ENCODE results near the gene ENTPD5.
"Not testable (repeated sequence)": the region's sequence is repeated elsewhere in the genome, so short reads cannot be mapped to it uniquely, and the experiment has no call there.

The ENTPD5 gene

GRCh38 chr14:74014299-74014698, 4.8 kb downstream of the ENTPD5 start:
- peak; percentile 29 for DNase-seq (ENCODE audit: low read depth)
- H3K4me3 ChIP-seq (ENCODE audit: control insufficient read depth, low read depth, low read length) = no peak overlapping the region
- TF ChIP-seq, protein P1, sequence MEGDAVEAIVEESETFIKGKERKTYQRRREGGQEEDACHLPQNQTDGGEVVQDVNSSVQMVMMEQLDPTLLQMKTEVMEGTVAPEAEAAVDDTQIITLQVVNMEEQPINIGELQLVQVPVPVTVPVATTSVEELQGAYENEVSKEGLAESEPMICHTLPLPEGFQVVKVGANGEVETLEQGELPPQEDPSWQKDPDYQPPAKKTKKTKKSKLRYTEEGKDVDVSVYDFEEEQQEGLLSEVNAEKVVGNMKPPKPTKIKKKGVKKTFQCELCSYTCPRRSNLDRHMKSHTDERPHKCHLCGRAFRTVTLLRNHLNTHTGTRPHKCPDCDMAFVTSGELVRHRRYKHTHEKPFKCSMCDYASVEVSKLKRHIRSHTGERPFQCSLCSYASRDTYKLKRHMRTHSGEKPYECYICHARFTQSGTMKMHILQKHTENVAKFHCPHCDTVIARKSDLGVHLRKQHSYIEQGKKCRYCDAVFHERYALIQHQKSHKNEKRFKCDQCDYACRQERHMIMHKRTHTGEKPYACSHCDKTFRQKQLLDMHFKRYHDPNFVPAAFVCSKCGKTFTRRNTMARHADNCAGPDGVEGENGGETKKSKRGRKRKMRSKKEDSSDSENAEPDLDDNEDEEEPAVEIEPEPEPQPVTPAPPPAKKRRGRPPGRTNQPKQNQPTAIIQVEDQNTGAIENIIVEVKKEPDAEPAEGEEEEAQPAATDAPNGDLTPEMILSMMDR (conservative IDR thresholded peaks at IDR 0.05; ENCODE audit: control insufficient read depth, insufficient read depth, low read depth, low read length) = no peak

GRCh38 chr14:74008843-74009499, 10.1 kb downstream of the ENTPD5 start:
- no peak for DNase-seq (ENCODE audit: low read depth)
- TF ChIP-seq, protein P1 (conservative IDR thresholded peaks at IDR 0.05; ENCODE audit: control insufficient read depth, insufficient read depth, low read depth, low read length) = no peak
- H3K4me3 ChIP-seq (ENCODE audit: control insufficient read depth, low read depth, low read length) = no peak overlapping the region

GRCh38 chr14:74005664-74006063, 13.4 kb downstream of the ENTPD5 start:
- DNase-seq (ENCODE audit: low read depth); H3K4me3 ChIP-seq (ENCODE audit: control insufficient read depth, low read depth, low read length): not testable (repeated sequence)

DNA sequence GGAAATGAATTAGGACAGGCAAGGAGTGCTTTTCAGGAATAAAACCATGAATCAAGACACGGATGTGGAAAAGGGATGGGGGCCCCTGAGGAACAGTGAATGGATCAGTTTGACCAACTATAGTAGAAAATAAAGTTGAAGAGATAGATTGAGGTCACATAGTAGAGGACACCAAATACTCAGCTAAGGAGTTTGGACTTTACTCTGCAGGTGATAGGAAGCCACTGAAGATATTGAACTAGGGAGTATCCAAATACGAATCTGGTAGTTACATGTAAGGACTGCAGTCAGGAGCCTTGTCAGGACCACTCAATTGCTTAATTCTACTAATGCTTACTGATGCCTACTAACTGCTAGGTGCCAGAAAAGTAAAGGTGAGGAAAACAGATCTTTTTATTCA, 20.4 kb downstream of the ENTPD5 start:
- TF ChIP-seq, protein P1 (conservative IDR thresholded peaks at IDR 0.05; ENCODE audit: control insufficient read depth, insufficient read depth, low read depth, low read length) = no peak
- DNase-seq (ENCODE audit: low read depth) = no peak
- no peak overlapping the region for H3K4me3 ChIP-seq (ENCODE audit: control insufficient read depth, low read depth, low read length)

DNA sequence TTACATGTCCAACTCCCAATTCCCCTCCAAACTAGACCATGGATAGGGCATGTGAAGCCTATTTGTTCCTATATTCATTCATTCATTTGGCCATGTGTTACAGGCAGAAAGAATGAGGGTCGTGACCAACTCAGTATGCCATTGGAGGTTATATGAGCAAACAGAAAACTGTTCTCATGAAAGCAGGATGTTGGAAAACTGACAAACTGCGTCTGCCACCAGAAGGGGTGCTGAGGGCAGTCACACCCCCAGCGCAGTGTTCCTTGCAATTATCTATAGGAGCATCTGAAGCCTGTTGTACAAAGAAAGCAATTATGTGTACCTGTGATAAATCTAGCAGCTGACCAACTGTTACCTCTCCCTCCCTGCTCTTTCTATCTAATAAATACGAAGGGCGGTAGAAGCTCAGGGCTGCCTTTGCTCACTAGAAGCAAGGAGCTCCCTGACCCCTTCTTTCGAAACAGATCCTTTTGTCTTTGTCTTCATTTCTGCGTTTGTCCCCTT, 21.1 kb downstream of the ENTPD5 start:
- no peak for DNase-seq (ENCODE audit: low read depth)
- no peak overlapping the region for H3K4me3 ChIP-seq (ENCODE audit: control insufficient read depth, low read depth, low read length)
- TF ChIP-seq, protein P1 (conservative IDR thresholded peaks at IDR 0.05; ENCODE audit: control insufficient read depth, insufficient read depth, low read depth, low read length) = no peak

- no peak overlapping the region for H3K4me3 ChIP-seq (ENCODE audit: control insufficient read depth, low read depth, low read length)
- TF ChIP-seq, protein P1 (conservative IDR thresholded peaks at IDR 0.05; ENCODE audit: control insufficient read depth, insufficient read depth, low read depth, low read length) = no peak
- no peak for DNase-seq (ENCODE audit: low read depth)
Measured at GRCh38 chr14:73997108-73997943, 21.8 kb downstream of the ENTPD5 start.

- TF ChIP-seq, protein P1 (conservative IDR thresholded peaks at IDR 0.05; ENCODE audit: control insufficient read depth, insufficient read depth, low read depth, low read length) = no peak
- no peak overlapping the region for H3K4me3 ChIP-seq (ENCODE audit: control insufficient read depth, low read depth, low read length)
- no peak for DNase-seq (ENCODE audit: low read depth)
Measured at GRCh38 chr14:73996731-73997107, 22.4 kb downstream of the ENTPD5 start.
